Measurements from ENCODE around the gene RMI2.
"Not testable (repeated sequence)": the region's sequence is repeated elsewhere in the genome, so short reads cannot be mapped to it uniquely, and the experiment has no call there.

Gene RMI2

DNA sequence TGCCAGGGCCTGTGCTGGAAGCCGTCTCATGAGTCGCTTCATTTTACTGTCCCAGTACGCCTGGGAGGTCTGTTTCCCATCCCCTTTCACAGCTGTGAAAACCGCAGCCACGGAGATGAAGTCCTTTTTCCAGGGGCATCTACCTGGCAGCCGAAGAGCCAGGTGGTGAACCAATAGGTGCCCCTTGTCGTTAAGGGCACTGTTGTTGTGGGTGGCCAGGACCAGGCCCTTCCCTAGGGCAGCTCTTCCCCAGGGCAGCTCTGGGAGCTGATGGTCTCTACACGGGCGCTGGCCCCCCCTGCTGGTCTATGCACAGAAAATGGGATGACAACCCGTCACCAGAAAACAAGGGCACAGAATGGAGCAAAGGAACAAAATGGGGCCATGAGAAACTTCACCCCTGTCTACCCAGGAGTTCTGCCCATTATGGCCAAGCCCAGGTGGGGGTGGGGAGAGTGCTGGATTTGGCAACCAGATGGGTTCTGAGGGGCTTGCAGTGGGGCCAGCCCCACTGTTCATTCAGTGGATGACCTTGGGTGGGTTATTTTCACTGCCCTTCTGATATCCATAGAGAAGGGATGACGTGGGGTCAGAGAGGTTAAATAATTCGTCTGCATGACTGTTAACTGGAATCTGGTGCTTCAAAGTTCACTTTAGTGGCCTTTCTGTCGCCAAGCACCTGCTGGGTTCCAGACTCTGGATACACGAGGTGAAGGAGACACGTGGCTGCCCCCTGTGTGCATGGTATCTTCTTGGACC, 11.5 kb downstream of the RMI2 start:
- peak; percentile 63 to 67 for DNase-seq

- DNase-seq, result no peak
Measured at GRCh38 chr16:11358531-11358930, 13.3 kb downstream of the RMI2 start.

GRCh38 chr16:11359370-11359769, 14.1 kb downstream of the RMI2 start:
- DNase-seq, result no peak

GRCh38 chr16:11360641-11361373, 15.5 kb downstream of the RMI2 start:
- DNase-seq, result no peak

- peak; percentile 59 to 63 for DNase-seq
Measured at GRCh38 chr16:11361701-11362451, 16.6 kb downstream of the RMI2 start.

GRCh38 chr16:11363927-11364258, 18.6 kb downstream of the RMI2 start:
- DNase-seq, result no peak

- no peak for DNase-seq
Measured at GRCh38 chr16:11367483-11367906, 22.2 kb downstream of the RMI2 start.

- DNase-seq, result peak in 1 of 2 donors; percentile 81
Measured at GRCh38 chr16:11370084-11370931, 25.0 kb downstream of the RMI2 start.

GRCh38 chr16:11370932-11371279, 25.6 kb downstream of the RMI2 start:
- not testable (repeated sequence) for DNase-seq

- DNase-seq, result no peak
Measured at GRCh38 chr16:11372073-11372828, 27.0 kb downstream of the RMI2 start.

GRCh38 chr16:11372829-11373306, 27.6 kb downstream of the RMI2 start:
- DNase-seq, result no peak

DNA sequence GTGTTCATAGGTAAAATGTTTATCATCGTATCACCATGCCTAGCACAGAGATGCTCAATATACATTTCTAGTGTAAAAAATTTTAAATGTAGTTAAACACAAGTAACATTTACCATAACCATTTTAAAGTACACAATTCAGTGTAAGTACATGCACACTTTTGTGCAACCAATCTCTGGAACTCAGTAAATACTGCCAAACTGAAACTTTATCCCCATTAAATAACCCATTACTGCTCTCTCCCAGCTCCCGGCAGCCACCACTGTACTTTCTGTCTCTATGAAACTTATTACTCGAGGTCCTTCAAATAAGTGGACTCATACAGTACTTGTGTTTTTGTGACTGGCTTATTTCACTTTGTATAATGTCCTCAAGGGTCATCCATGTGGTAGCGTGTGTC, 29.0 kb downstream of the RMI2 start:
- DNase-seq, result no peak

GRCh38 chr16:11377154-11377553, 31.9 kb downstream of the RMI2 start:
- DNase-seq, result no peak

- DNase-seq, result not testable (repeated sequence)
Measured at GRCh38 chr16:11378951-11379350, 33.7 kb downstream of the RMI2 start.

- peak; percentile 33 to 45 for DNase-seq
Measured at GRCh38 chr16:11379420-11379819, 34.2 kb downstream of the RMI2 start.

- DNase-seq, result no peak
Measured at GRCh38 chr16:11380836-11381235, 35.6 kb downstream of the RMI2 start.

DNA sequence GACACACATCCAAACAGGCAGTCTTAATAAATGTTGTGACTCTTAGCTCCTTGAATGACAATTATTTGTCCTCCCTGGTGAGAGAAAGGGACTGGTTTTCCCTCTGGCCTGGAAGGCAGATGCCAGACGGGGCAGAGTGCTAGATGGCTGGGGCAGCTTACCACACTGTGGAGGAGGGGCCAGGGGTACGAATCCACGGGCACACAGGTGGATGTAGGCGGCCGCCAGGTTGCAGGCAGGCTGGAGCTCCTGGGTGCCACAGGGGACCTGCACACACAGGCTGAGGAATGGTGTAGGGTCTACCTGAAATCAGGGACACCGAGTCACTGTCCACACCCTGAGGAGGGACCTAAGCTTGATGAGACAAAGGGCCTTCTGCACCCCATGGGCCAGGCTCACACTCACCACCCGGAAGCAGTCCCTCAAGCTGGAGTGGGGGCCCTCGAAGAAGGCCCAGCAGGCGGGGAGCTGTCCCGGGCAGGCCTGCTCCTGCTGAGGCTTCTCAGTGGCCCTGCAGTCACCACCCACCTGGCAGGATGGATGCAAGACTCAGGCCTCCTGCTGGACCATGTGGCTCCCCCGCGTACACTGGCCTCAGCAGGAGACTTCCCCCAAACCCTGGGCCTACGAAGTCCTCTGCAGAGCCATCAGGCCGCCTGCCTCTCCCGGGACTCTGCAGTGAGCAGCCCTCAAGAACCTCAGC, 38.4 kb downstream of the RMI2 start:
- no peak for DNase-seq

DNA sequence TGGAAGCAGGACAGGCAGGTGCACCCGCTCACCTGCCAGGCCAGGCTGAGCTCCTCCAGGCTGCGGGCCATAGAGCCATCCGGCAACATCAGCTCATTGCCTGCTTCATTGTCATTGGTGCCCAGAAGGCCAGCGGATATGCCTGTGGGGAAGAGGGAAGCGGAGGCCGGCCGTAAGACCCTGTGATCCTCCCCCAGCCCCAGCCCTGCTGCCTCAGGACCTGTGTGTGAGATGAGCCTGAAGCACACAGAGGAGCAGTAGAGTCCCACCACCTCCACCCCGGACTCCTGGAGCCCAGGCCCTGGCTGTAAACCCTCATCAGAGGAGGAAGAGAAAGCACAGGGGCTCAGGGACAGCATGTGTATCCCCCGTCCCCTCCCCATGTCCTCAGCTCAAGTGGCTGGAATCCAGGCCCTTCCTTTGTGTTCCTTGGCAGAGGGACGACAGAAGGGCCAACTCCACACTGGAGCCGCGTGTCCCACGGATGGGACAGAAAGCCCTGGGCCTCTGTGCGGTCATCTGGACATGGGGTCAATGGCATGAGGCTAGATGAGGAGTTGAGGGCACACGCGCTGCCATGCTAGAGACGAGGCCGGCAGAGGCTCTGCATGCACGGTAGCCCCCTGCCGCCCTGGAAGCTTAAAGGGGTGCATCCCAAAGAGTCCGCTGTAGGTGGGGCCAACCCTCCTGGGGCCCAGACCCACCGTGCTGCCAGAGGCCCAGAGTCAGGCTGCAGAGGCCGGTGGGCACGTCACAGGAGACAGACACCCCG, 39.1 kb downstream of the RMI2 start:
- no peak for DNase-seq

DNA sequence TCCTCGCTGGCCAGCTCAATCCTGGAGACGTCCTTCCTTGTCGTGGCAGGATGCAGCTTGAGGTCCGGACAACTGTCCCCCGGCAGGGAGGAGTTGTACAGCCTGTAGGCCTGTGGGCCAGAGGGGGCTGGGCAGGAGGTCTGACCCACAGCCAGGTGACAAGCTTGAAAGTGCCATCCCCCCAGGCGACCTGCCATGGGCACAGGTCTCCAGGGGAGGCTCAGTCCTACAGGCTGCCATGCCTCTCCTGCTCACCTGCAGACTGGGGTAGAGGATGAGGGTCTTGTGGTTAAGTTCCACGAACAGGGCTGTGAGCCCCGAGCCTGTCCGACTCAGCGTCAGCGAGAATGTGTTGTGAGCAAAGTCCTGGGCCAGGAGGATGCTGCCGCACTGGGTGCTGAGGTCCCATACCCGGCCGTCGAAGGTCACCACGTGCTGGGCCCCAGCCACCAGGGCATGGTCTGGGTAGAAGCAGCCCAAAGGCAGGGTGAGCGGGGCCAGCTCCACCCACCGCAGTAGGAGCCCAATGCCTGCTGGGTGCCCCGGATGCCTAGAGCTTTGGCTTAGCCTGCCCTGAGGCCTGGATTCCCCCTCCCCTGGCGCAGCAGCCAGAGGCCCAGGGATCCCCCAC, 39.8 kb downstream of the RMI2 start:
- no peak for DNase-seq
